RWPE2 (cell line): ENCODE data around the gene ALAS2.
A peak's percentile ranks its signal among the peaks of the same experiment; 100 is the strongest.

Experiments used
- ATAC-seq: fragments of 200-7000 bp; cut with Tn5 transposase; 3 replicates; pipeline ENCODE4 v1.9.1; 2021; ENCODE audit warnings: low read depth
- DNase-seq: peaks from one replicate; pipeline ENCODE4 v3.0.0-alpha.2; 2020; ENCODE audit warnings: low spot score
- H3K27ac ChIP-seq: fragments of 450-650 bp; 2 replicates; pipeline ENCODE4 v1.5.1; 2017; ENCODE audit warnings: mild to moderate bottlenecking; ENCODE audit not compliant: poor library complexity, severe bottlenecking
- H3K27me3 ChIP-seq: fragments of 250-450 bp; sonication (Bioruptor Pico); 2 replicates; pipeline ENCODE4 v1.5.1; 2021; ENCODE audit warnings: mild to moderate bottlenecking, moderate library complexity; ENCODE audit not compliant: insufficient read depth, poor library complexity, severe bottlenecking
- H3K36me3 ChIP-seq: fragments of 250-450 bp; sonication (Bioruptor Pico); 2 replicates; pipeline ENCODE4 v1.5.1; 2020; ENCODE audit warnings: low read depth, mild to moderate bottlenecking, moderate library complexity
- H3K4me1 ChIP-seq: fragments of 250-450 bp; sonication (Bioruptor Pico); 2 replicates; pipeline ENCODE4 v1.5.1; 2021; ENCODE audit warnings: mild to moderate bottlenecking, moderate library complexity; ENCODE audit not compliant: insufficient read depth, poor library complexity, severe bottlenecking
- H3K4me3 ChIP-seq: fragments of 250-450 bp; sonication (Bioruptor Pico); 2 replicates; pipeline ENCODE4 v1.5.1; 2021; ENCODE audit warnings: mild to moderate bottlenecking, moderate library complexity; ENCODE audit not compliant: severe bottlenecking
- H3K9me3 ChIP-seq: fragments of 250-450 bp; sonication (Bioruptor Pico); 2 replicates; pipeline ENCODE4 v1.5.1; 2021; ENCODE audit warnings: mild to moderate bottlenecking, moderate library complexity; ENCODE audit not compliant: severe bottlenecking
- TF ChIP-seq, protein P1 (sequence below): fragments of 450-650 bp; IDR thresholded peaks from one replicate; pipeline ENCODE4 v1.5.1; 2017; ENCODE audit warnings: mild to moderate bottlenecking, moderate library complexity; ENCODE audit not compliant: poor library complexity, severe bottlenecking

ALAS2 gene

GRCh38 chrX:55006827-55007621 lies 23.8 kb downstream of the ALAS2 start:
- ATAC-seq: no peak
- no peaks in the 10 kb centered on the region for H3K9me3 ChIP-seq
- TF ChIP-seq, protein P1, sequence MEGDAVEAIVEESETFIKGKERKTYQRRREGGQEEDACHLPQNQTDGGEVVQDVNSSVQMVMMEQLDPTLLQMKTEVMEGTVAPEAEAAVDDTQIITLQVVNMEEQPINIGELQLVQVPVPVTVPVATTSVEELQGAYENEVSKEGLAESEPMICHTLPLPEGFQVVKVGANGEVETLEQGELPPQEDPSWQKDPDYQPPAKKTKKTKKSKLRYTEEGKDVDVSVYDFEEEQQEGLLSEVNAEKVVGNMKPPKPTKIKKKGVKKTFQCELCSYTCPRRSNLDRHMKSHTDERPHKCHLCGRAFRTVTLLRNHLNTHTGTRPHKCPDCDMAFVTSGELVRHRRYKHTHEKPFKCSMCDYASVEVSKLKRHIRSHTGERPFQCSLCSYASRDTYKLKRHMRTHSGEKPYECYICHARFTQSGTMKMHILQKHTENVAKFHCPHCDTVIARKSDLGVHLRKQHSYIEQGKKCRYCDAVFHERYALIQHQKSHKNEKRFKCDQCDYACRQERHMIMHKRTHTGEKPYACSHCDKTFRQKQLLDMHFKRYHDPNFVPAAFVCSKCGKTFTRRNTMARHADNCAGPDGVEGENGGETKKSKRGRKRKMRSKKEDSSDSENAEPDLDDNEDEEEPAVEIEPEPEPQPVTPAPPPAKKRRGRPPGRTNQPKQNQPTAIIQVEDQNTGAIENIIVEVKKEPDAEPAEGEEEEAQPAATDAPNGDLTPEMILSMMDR: no peak
- peak overlapping the region; percentile 98 for H3K27ac ChIP-seq
- no peaks in the 10 kb centered on the region for H3K27me3 ChIP-seq
- DNase-seq: no peak
- H3K36me3 ChIP-seq: peaks cover 30% of the 10 kb centered on the region
- no peak overlapping the region for H3K4me3 ChIP-seq
- H3K4me1 ChIP-seq: peaks cover 25% of the 10 kb centered on the region

GRCh38 chrX:55005256-55005655 lies 25.5 kb downstream of the ALAS2 start:
- Histone ChIP-seq H3K36me3 (peaks cover 34% of the 10 kb centered on the region), H3K9me3 (no peaks in the 10 kb centered on the region), H3K27ac (no peak overlapping the region), H3K4me3 (no peak overlapping the region), H3K4me1 (peaks cover 25% of the 10 kb centered on the region), H3K27me3 (no peaks in the 10 kb centered on the region)
- no peak for DNase-seq
- no peak for ATAC-seq
- TF ChIP-seq, protein P1: no peak

DNA sequence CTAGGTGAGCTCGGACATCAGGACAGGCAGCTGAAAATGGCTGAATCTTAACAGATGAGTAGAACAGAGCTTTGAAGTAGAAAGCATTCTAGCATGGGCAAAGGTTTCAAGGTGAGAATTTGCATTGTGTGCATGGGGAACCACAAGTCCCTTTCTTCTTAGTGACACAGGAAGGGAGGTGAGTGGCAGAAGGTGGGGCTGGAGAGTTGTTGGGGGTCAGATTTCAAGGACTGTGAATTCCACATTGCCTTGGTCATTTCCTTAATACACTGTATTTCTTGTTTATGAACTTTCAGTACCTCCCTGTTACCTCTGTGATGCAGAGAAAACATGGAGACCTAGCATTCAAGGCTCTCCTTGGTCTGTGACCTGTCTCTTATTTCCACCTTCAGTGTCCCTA lies 26.5 kb downstream of the ALAS2 start:
- Histone ChIP-seq H3K4me3 (no peak overlapping the region), H3K4me1 (peaks cover 21% of the 10 kb centered on the region), H3K9me3 (no peaks in the 10 kb centered on the region), H3K36me3 (peaks cover 34% of the 10 kb centered on the region), H3K27me3 (no peaks in the 10 kb centered on the region), H3K27ac (peak overlapping the region; percentile 23)
- DNase-seq (no peak), ATAC-seq (no peak)
- TF ChIP-seq, protein P1: no peak

DNA sequence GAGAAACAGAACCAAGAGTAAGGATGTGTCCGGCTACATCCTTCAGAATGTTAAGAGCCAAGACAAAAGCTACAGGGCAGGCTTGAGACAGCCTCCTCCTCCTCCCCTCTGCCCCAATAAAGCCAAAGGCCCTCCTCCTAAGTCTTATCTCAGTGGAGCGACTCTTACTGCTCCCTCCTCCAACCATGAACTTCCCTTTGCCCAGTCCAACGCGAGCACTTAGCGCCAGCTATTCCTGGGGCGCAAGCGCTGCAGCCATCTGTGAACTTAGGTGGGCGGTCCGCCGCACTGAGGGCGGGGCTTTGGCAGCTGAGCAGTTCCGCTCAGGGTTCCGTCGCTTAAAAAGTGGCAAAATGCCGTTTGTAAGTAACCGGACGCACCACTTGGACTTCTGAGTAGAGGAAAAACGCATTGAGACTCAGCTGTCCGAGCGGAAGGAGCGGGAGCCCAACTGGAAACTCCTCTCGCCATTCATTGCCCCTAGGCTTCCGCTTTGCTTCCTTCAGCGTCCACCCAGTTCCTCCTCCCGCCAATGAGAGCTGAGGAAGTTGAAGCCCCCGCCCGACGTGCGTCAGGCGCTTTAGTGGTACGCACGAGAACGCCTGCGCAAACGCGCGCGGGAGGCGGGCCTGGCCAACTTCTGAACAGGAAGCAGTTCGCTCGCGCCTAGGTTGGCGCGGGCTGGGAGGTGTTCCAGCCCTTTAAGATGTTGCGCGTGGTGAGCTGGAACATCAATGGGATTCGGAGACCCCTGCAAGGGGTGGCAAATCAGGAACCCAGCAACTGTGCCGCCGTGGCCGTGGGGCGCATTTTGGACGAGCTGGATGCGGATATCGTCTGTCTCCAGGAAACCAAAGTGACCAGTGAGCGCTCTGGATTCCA lies 30.8 kb downstream of the ALAS2 start, which contains the start of gene APEX2:
APEX2 (plus strand) TSS at position 647 of the 882 bp plus-strand sequence; CDS start at position 707, 60 bp downstream.
- H3K27ac ChIP-seq: peak within 1 kb of the TSS; percentile 78
- ATAC-seq: peak; percentile 95
- TF ChIP-seq, protein P1: no peak

More for the DNA sequence above, 30.8 kb downstream of the ALAS2 start, which contains the start of gene APEX2:
- Histone ChIP-seq H3K27me3 (no peaks in the 10 kb centered on the region), H3K9me3 (no peaks in the 10 kb centered on the region), H3K4me3 (peak within 1 kb of the TSS; percentile 47), H3K36me3 (peaks cover 30% of the 10 kb centered on the region), H3K4me1 (peaks cover 5% of the 10 kb centered on the region)
- DNase-seq: peak; percentile 88
